K562 (cell line): Measurements from ENCODE around the gene FAM219A.

Experiments used
- DACH1 ChIP-seq: fragments of 450-650 bp; IDR thresholded peaks from 2 replicates; pipeline ENCODE4 v1.6.1; 2018; ENCODE audit not compliant: partially characterized antibody
- KLF13 ChIP-seq: fragments of 450-650 bp; IDR thresholded peaks from 2 replicates; pipeline ENCODE4 v1.6.1; 2016; ENCODE audit warnings: missing genetic modification characterization, low read depth, mild to moderate bottlenecking, missing compliant biosample characterization, moderate library complexity, borderline replicate concordance
- TF ChIP-seq, protein P1 (sequence below): sonication (generic); formaldehyde crosslinking; IDR thresholded peaks from 2 replicates; pipeline ENCODE4 v1.8.1; 2023; ENCODE audit warnings: mild to moderate bottlenecking, missing genetic modification reagents, moderate library complexity

- TF ChIP-seq, protein P1, sequence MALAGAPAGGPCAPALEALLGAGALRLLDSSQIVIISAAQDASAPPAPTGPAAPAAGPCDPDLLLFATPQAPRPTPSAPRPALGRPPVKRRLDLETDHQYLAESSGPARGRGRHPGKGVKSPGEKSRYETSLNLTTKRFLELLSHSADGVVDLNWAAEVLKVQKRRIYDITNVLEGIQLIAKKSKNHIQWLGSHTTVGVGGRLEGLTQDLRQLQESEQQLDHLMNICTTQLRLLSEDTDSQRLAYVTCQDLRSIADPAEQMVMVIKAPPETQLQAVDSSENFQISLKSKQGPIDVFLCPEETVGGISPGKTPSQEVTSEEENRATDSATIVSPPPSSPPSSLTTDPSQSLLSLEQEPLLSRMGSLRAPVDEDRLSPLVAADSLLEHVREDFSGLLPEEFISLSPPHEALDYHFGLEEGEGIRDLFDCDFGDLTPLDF (CRISPR knock-in tag), result no peak
- TF ChIP-seq DACH1, result no peak
- TF ChIP-seq KLF13 (tag), result no peak
Measured at GRCh38 chr9:34459356-34459755, 986 bp upstream of the FAM219A start.
